H1 (cell line): ENCODE data around the gene DIDO1. TPM values are rescaled to one million over a fixed set of nuclear protein-coding genes. Genes with fewer than 3 reads are reported as not detected.

Source experiments
- CTCF ChIA-PET: fragments of 300-600 bp; sonication (Branson Sonifier 250); formaldehyde crosslinking; loops from one replicate; lab custom pipeline; 2021; ENCODE audit not compliant: partially characterized antibody; lab: Charles Lee
- POLR2A ChIA-PET: fragments of 300-600 bp; sonication (Branson Sonifier 250); formaldehyde crosslinking; loops from one replicate; lab custom pipeline; 2021; ENCODE audit warnings: inconsistent platforms; ENCODE audit not compliant: partially characterized antibody; lab: Charles Lee
- DNase-seq, 2 experiments: peaks; one replicate each; pipeline versions ENCODE4 v3.0.0 to v3.0.0-alpha.2; 2010 to 2022; ENCODE audit warnings: low spot score in 2 of 2, low read depth in 1 of 2, mixed read lengths in 1 of 2
- FAIRE-seq: peaks from 2 replicates; lab custom pipeline; 2011; peaks lifted over from hg19 to GRCh38; lab: Jason Lieb, UNC
- H2AFZ ChIP-seq: 2 replicates; pipeline ENCODE4 v1.8.1; 2012; ENCODE audit warnings: low read length, inconsistent platforms
- H2AK5ac ChIP-seq: 2 replicates; pipeline ENCODE4 v1.6.1; 2013; ENCODE audit warnings: low read depth, low read length
- H2BK120ac ChIP-seq: replicated peaks from 2 replicates; pipeline ENCODE3; 2013; ENCODE audit warnings: low read depth, low read length, inconsistent platforms
- H2BK12ac ChIP-seq: 2 replicates; pipeline ENCODE4 v1.6.1; 2013; ENCODE audit warnings: low read depth, low read length
- H2BK15ac ChIP-seq: 2 replicates; pipeline ENCODE4 v1.6.1; 2013; ENCODE audit warnings: low read length
- H2BK20ac ChIP-seq: 2 replicates; pipeline ENCODE4 v1.6.1; 2013; ENCODE audit warnings: low read length
- H2BK5ac ChIP-seq: 2 replicates; pipeline ENCODE4 v1.6.1; 2013; ENCODE audit warnings: low read depth, low read length
- H3K14ac ChIP-seq: 2 replicates; pipeline ENCODE4 v1.6.1; 2013; ENCODE audit warnings: inconsistent platforms; ENCODE audit not compliant: insufficient read length
- H3K18ac ChIP-seq: 2 replicates; pipeline ENCODE4 v1.6.1; 2013; ENCODE audit warnings: low read length; ENCODE audit errors: extremely low read depth
- H3K23ac ChIP-seq: 2 replicates; pipeline ENCODE4 v1.6.1; 2013; ENCODE audit warnings: inconsistent platforms; ENCODE audit not compliant: insufficient read length
- H3K23me2 ChIP-seq: 2 replicates; pipeline ENCODE4 v1.6.1; 2013; ENCODE audit warnings: low read depth, low read length
- H3K27ac ChIP-seq: 2 replicates; pipeline ENCODE4 v1.6.1; 2011; ENCODE audit warnings: low read depth, low read length, inconsistent platforms
- H3K27me3 ChIP-seq, 4 experiments: replicated peaks in 1 of 4; 1 replicate in 1 of 4; 2 replicates in 3 of 4; pipeline versions ENCODE4 v1.6.1 to v1.8.1; 2011 to 2013; ENCODE audit warnings: low read length in 3 of 4, mild to moderate bottlenecking in 3 of 4, inconsistent platforms in 2 of 4, mixed read lengths in 2 of 4, moderate library complexity in 1 of 4; ENCODE audit not compliant: control insufficient read depth in 3 of 4, insufficient read depth in 3 of 4; ENCODE audit errors: extremely low read depth in 1 of 4
- H3K36me3 ChIP-seq, 4 experiments: 2 replicates each; pipeline versions ENCODE4 v1.6.1 to v1.8.1; 2011 to 2013; ENCODE audit warnings: mild to moderate bottlenecking in 4 of 4, low read length in 3 of 4, moderate library complexity in 2 of 4, control low read depth in 1 of 4, inconsistent platforms in 1 of 4; ENCODE audit not compliant: insufficient read depth in 4 of 4, control insufficient read depth in 2 of 4
- H3K4ac ChIP-seq: replicated peaks from 2 replicates; pipeline ENCODE3; 2013; ENCODE audit warnings: low read length, low read depth, mixed read lengths, inconsistent platforms; ENCODE audit not compliant: insufficient read length
- H3K4me1 ChIP-seq, 4 experiments: replicated peaks in 1 of 4; 1 replicate in 1 of 4; 2 replicates in 3 of 4; pipeline versions ENCODE4 v1.6.1 to v1.8.1; 2011 to 2013; ENCODE audit warnings: low read length in 3 of 4, inconsistent platforms in 2 of 4, mixed read lengths in 1 of 4; ENCODE audit not compliant: insufficient read depth in 4 of 4, control insufficient read depth in 3 of 4
- H3K4me2 ChIP-seq, 2 experiments: 2 replicates each; pipeline versions ENCODE4 v1.6.1 to v1.8.1; 2011 to 2013; ENCODE audit warnings: low read depth in 2 of 2, low read length in 2 of 2, control low read depth in 1 of 2, inconsistent platforms in 1 of 2, mild to moderate bottlenecking in 1 of 2; ENCODE audit not compliant: insufficient read depth in 1 of 2
- H3K4me3 ChIP-seq, 4 experiments: fragments of 200-600, 300-600 bp in 1 of 4; sonication (generic), shearing (Covaris generic), sonication (Bioruptor Twin) in 1 of 4; 2 replicates each; pipeline versions ENCODE4 v1.5.1 to v1.8.1; 2011 to 2016; ENCODE audit warnings: low read length in 4 of 4, low read depth in 3 of 4, control low read depth in 2 of 4, inconsistent platforms in 2 of 4, mild to moderate bottlenecking in 2 of 4, mixed read lengths in 1 of 4, moderate library complexity in 1 of 4; ENCODE audit not compliant: insufficient read depth in 2 of 4; ENCODE audit errors: extremely low read depth in 1 of 4
- H3K56ac ChIP-seq: replicated peaks from 2 replicates; pipeline ENCODE3; 2013; ENCODE audit warnings: low read depth, mild to moderate bottlenecking, mixed read lengths, low read length, inconsistent platforms; ENCODE audit not compliant: insufficient read length
- H3K79me1 ChIP-seq: 2 replicates; pipeline ENCODE4 v1.6.1; 2013; ENCODE audit warnings: low read depth, low read length, control low read depth
- H3K79me2 ChIP-seq, 2 experiments: 2 replicates each; pipeline versions ENCODE4 v1.6.1 to v1.8.1; 2012 to 2013; ENCODE audit warnings: low read length in 2 of 2, mild to moderate bottlenecking in 2 of 2, inconsistent platforms in 1 of 2; ENCODE audit not compliant: insufficient read depth in 2 of 2, control insufficient read depth in 1 of 2
- H3K9ac ChIP-seq, 4 experiments: replicated peaks in 1 of 4; 1 replicate in 1 of 4; 2 replicates in 3 of 4; pipeline versions ENCODE4 v1.6.1 to v1.8.1; 2011 to 2013; ENCODE audit warnings: low read depth in 3 of 4, low read length in 3 of 4, control low read depth in 2 of 4, mild to moderate bottlenecking in 2 of 4, moderate library complexity in 2 of 4, inconsistent platforms in 1 of 4; ENCODE audit errors: extremely low read depth in 1 of 4
- H3K9me3 ChIP-seq, 2 experiments: 2 replicates each; pipeline versions ENCODE4 v1.6.1 to v1.8.1; 2012 to 2013; ENCODE audit warnings: mild to moderate bottlenecking in 2 of 2, moderate library complexity in 2 of 2, control low read depth in 1 of 2, inconsistent platforms in 1 of 2, low read depth in 1 of 2, low read length in 1 of 2, mixed read lengths in 1 of 2; ENCODE audit not compliant: insufficient read depth in 2 of 2
- H4K20me1 ChIP-seq, 2 experiments: replicated peaks in 1 of 2; 2 replicates each; pipeline versions ENCODE3 to v1.8.1; 2011 to 2013; ENCODE audit warnings: inconsistent platforms in 2 of 2, low read length in 2 of 2, mild to moderate bottlenecking in 1 of 2; ENCODE audit not compliant: insufficient read depth in 2 of 2, control insufficient read depth in 1 of 2
- H4K5ac ChIP-seq: 2 replicates; pipeline ENCODE4 v1.6.1; 2013; ENCODE audit warnings: low read length, low read depth, mixed read lengths, inconsistent platforms; ENCODE audit not compliant: insufficient read length
- H4K8ac ChIP-seq: 2 replicates; pipeline ENCODE4 v1.8.0; 2013; ENCODE audit warnings: mild to moderate bottlenecking, moderate library complexity, low read length, inconsistent platforms; ENCODE audit not compliant: insufficient read depth; ENCODE audit errors: extremely low read depth
- H4K91ac ChIP-seq: replicated peaks from 2 replicates; pipeline ENCODE3; 2013; ENCODE audit warnings: low read length, mixed read lengths, inconsistent platforms; ENCODE audit not compliant: insufficient read length
- E2F6 ChIP-seq: IDR thresholded peaks from 2 replicates; pipeline ENCODE4 v1.6.1; 2012; ENCODE audit warnings: inconsistent platforms
- FOSL1 ChIP-seq: IDR thresholded peaks from 2 replicates; pipeline ENCODE4 v1.6.1; 2011; ENCODE audit warnings: mild to moderate bottlenecking, low read depth, low read length, moderate library complexity; ENCODE audit not compliant: insufficient read depth
- SAP30 ChIP-seq: fragments of 300-600 bp; sonication (generic); IDR thresholded peaks from 2 replicates; pipeline ENCODE4 v1.7.1; 2012; ENCODE audit warnings: low read length, moderate library complexity, mild to moderate bottlenecking, inconsistent platforms; ENCODE audit not compliant: insufficient read depth, insufficient replicate concordance
- WGBS, 2 experiments: shearing (Covaris generic) in 1 of 2; methylation state at CpG; one replicate each; pipeline versions ENCODE4 v1.1.6 to v1.1.7; 2013 to 2015; ENCODE audit warnings: low lambda C conversion rate in 2 of 2, mixed read lengths in 2 of 2, inconsistent platforms in 1 of 2, low coverage in 1 of 2, missing lambda C conversion rate in 1 of 2; ENCODE audit not compliant: insufficient replicate concordance in 2 of 2, insufficient coverage in 1 of 2, insufficient read length in 1 of 2; ENCODE audit errors: extremely low coverage in 1 of 2, missing lambda C conversion rate in 1 of 2; 5-methylcytosine and 5-hydroxymethylcytosine counted together
- polyA plus RNA-seq, 7 experiments: library from polyadenylated mRNA; depleted of rRNA in 3 of 7; stranded (reverse) in 5 of 7; unstranded in 2 of 7; fragments of >200 nt in 5 of 7; fragments of 200-250 nt in 2 of 7; gene quantifications; 1 replicate in 5 of 7; 2 replicates in 1 of 7; 4 replicates in 1 of 7; pipeline versions ENCODE4 v1.2.1 to v1.2.3, GENCODE V29; 2011 to 2013; ENCODE audit warnings: missing spikeins in 2 of 7, mixed read lengths in 2 of 7
- total RNA-seq: library from RNA; stranded (reverse); fragmentation: NEBNext Ultra II Directional; extraction: Animal tissue kit (Norgen Biotek cat#: 25700); gene quantifications from 2 replicates; pipeline ENCODE4 v1.2.1, GENCODE V29; 2021
- TF ChIP-seq, protein P1 (sequence below): IDR thresholded peaks from 2 replicates; pipeline ENCODE4 v1.6.1; 2012; ENCODE audit warnings: inconsistent platforms

The DIDO1 gene
- total and polyA plus RNA-seq, 2 of the 8 experiments (the other 6 are each of a cell fraction or from before 2014, with no cell fraction given) = 53.6 to 82.8 TPM

GRCh38 chr20:62918831-62919230 lies 7.5 kb downstream of the DIDO1 start:
- H3K4me3 ChIP-seq = no peak overlapping the region
- ChIA-PET POLR2A (interaction anchor here (0.8 to 20.3 kb wide), 7 partner anchors 7 to 274 kb away, joined by 3 to 363 read pairs (median 14); partner anchors contain the start of genes DIDO1 and GID8), CTCF (interaction anchor here (1.2 to 6.0 kb wide), 7 partner anchors 8 to 60 kb away, joined by 3 to 58 read pairs (median 14); partner anchors contain the start of gene DIDO1)
- peaks cover 0 to 3% (median 0%) of the 10 kb centered on the region in 4 experiments; a peak in 2 of 8 replicates for H3K36me3 ChIP-seq
- H3K4me2 ChIP-seq = peak overlapping the region; percentile 15 to 40; a peak in 3 of 4 replicates
- no peak for TF ChIP-seq FOSL1
- TF ChIP-seq, protein P1, sequence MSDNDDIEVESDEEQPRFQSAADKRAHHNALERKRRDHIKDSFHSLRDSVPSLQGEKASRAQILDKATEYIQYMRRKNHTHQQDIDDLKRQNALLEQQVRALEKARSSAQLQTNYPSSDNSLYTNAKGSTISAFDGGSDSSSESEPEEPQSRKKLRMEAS = no peak
- TF ChIP-seq E2F6 = no peak
- no peak for TF ChIP-seq SAP30
- peaks cover 3% of the 10 kb centered on the region for H3K79me1 ChIP-seq
- FAIRE-seq = no peak
- H4K5ac ChIP-seq = no peak overlapping the region
- H2AFZ ChIP-seq = no peak overlapping the region
- no peak overlapping the region for H2BK20ac ChIP-seq
- no peak overlapping the region for H3K14ac ChIP-seq
- no peak overlapping the region for H4K8ac ChIP-seq
- no peak overlapping the region for H2BK12ac ChIP-seq
- H3K18ac ChIP-seq = peak overlapping the region; percentile 10; the same call in 1 of the 2 replicates
- WGBS, 2 experiments = 78% methylated on average over 6 of the region's 6 CpGs; no CpG with 5 or more reads in 1 of the 2 experiments
- H3K27me3 ChIP-seq = no peaks in the 10 kb centered on the region
- no peak overlapping the region for H3K4ac ChIP-seq
- H3K4me1 ChIP-seq = peaks cover 17 to 46% (median 38%) of the 10 kb centered on the region in 4 experiments; a peak in 6 of 7 replicates
- no peak overlapping the region for H3K9ac ChIP-seq
- no peak overlapping the region for H3K27ac ChIP-seq
- H3K9me3 ChIP-seq = no peaks in the 10 kb centered on the region
- H3K23me2 ChIP-seq = no peaks in the 10 kb centered on the region
- no peak overlapping the region for H3K23ac ChIP-seq
- no peak overlapping the region for H4K91ac ChIP-seq
- H2BK120ac ChIP-seq = no peak overlapping the region
- peaks cover 77 to 100% of the 10 kb centered on the region in 2 experiments for H3K79me2 ChIP-seq
- H4K20me1 ChIP-seq = peaks cover 54 to 60% of the 10 kb centered on the region in 2 experiments
- no peak for DNase-seq
- H2BK15ac ChIP-seq = no peak overlapping the region
- no peak overlapping the region for H2BK5ac ChIP-seq
- no peak overlapping the region for H2AK5ac ChIP-seq
- no peak overlapping the region for H3K56ac ChIP-seq
